Subcutaneous adipose tissue (tissue), 4 donors: ENCODE results near the gene LMX1B. TPM values are rescaled to one million over a fixed set of nuclear protein-coding genes. Genes with fewer than 3 reads are reported as not detected.

Experiments
- total RNA-seq, 4 donors: library from RNA; depleted of rRNA; stranded (reverse); fragments of >200 nt; gene quantifications; one replicate each; pipeline ENCODE4 v1.1.0, GENCODE V29; 2016
- TF ChIP-seq, protein P1 (sequence below): fragments of 450-650 bp; IDR thresholded peaks from one replicate; pipeline ENCODE4 v1.5.1; 2016; ENCODE audit warnings: low read depth, mild to moderate bottlenecking, control low read depth, antibody characterized with exemption, moderate library complexity

LMX1B gene
- total RNA-seq, 4 donors from 2014 or later = 0.38 to 1.1 (median 0.51) TPM; not detected in 1

DNA sequence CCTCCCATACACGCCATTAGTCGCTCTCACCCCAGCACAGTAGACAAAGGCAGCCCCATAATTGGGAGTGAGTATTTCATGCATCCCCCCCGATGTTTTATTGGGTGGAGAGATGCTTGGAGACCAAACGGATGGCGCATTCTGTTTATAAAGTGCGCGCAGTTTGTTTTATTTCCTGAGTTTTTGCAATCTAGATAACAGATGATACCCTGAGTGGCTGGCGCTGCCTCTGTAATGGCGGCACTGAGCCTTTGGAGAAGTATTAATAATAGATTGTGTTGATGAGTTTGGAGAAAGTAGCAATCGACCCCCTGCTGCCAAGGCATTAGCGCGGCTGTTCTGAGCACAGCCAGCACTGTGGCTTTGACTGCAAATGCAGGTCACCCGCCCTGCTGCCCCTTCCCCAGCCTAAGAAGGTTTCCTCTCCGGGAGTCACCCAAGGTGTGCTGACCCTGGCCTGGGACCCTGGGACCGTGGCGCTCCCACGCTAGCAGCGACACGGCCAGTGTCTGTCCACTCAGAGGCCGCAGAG is 74.3 kb downstream of the LMX1B start:
- TF ChIP-seq, protein P1, sequence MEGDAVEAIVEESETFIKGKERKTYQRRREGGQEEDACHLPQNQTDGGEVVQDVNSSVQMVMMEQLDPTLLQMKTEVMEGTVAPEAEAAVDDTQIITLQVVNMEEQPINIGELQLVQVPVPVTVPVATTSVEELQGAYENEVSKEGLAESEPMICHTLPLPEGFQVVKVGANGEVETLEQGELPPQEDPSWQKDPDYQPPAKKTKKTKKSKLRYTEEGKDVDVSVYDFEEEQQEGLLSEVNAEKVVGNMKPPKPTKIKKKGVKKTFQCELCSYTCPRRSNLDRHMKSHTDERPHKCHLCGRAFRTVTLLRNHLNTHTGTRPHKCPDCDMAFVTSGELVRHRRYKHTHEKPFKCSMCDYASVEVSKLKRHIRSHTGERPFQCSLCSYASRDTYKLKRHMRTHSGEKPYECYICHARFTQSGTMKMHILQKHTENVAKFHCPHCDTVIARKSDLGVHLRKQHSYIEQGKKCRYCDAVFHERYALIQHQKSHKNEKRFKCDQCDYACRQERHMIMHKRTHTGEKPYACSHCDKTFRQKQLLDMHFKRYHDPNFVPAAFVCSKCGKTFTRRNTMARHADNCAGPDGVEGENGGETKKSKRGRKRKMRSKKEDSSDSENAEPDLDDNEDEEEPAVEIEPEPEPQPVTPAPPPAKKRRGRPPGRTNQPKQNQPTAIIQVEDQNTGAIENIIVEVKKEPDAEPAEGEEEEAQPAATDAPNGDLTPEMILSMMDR = no peak

DNA sequence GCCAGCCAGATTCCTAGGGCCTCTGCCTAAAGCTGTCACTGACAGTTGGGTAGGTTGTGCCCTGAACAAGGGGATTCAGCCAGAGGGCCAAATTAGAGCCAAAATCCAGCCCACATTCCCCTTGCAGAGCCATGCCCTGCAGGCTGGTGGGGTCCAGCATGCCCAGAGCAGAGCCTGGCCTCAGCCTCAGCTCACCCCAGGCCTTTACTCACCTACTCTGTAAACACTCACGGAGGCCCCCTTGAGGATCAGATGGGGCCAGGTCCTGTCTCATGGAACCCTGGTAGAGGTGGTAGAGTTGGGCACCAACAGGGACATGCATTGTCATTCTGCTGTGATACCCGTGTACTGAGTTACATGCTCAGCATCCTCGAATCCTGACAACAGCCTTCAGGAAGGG is 74.9 kb downstream of the LMX1B start:
- TF ChIP-seq, protein P1 = no peak

DNA sequence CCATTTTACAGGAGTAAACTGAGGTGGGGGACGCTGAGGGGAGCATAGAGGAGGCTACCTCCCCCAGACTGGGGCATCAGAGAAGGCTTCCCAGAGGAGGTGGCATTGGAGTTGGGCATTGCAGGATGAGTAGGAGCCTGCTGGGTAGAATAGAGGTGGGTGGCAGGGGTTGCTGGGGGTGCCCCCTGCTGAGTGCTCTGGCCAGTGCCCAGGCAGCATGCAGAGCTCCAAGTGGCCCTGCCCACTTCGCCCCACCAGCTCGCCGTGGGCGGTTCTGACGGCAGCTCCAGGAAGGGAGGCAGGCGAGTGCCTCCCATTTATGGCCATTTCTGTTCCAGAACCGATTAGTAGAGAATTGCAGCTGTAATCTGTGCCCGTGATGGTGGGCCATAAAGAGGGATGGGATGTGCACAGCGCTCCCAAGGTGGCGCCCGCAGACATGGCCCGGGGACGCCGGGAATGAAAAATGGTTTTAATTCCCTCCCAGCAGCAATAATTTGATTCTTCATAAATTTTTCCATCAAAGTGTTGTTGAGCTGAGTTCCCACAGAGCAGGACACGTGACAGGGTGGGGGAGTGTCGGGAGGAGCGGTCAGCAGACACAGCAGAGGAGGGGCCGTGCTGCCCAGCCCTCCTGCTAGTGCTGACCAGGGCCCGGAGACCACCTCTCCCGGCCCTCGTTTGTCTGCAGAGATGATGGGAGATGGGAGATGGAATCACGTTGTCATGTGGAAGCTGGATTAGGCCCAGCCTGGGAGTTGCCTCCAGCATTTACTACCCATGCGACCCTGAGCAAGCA is 75.5 kb downstream of the LMX1B start:
- TF ChIP-seq, protein P1 = no peak

DNA sequence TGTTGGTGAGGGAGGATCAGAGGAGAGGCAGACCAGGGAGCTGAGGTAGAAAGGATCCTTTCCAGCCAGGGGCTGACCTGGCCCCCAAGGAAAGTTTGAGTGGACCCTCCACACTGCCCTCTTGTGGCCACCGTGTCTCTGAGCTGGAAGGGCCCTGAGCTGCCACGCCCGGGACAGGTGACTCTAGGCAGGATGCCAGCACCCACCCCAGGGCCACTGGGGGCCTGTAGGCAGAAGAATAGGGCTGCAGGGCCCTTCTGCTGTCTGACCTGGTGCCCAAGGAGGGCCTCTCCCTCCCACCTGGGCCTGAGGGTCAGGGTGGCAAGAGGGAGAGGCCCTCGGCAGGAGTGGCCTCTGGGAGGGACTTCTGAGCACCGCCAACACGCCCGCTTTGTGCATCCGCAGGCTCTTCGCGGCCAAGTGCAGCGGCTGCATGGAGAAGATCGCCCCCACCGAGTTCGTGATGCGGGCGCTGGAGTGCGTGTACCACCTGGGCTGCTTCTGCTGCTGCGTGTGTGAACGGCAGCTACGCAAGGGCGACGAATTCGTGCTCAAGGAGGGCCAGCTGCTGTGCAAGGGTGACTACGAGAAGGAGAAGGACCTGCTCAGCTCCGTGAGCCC is 76.8 kb downstream of the LMX1B start:
- TF ChIP-seq, protein P1 = no peak

DNA sequence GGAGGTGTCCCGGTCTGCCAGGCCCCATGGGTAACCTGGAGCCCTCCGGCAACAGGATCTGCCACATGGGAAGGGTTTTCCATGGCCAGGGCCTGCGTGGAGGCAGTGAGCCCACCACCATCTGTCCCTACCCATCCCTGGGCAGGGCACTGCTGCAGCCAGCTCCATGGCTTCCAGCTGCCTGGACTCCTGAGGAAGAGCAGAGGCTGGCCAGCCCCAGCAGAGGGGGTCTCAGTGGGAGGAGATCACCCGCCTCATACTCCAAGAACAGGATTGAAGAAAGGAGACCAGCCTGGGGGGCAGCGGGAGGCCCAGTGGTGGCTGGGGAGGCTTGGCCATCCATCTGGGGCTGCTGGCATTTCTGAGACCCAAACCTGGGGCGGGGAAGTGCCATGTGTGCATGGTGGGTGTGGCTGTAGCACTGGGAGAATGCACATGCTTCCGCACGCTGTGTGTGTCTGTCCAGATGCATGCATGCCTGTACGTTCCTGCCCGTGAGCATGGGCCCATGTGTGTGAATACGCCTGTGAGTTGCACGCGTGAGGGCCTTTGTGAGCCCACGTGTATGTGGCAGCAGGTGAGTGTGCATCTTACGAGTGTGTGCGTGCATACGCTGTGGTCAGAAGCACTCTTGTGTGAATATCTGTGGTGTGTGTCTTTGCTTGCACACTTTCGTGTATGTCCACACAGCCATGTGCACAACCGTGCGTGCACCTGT is 78.5 kb downstream of the LMX1B start:
- TF ChIP-seq, protein P1 = no peak

DNA sequence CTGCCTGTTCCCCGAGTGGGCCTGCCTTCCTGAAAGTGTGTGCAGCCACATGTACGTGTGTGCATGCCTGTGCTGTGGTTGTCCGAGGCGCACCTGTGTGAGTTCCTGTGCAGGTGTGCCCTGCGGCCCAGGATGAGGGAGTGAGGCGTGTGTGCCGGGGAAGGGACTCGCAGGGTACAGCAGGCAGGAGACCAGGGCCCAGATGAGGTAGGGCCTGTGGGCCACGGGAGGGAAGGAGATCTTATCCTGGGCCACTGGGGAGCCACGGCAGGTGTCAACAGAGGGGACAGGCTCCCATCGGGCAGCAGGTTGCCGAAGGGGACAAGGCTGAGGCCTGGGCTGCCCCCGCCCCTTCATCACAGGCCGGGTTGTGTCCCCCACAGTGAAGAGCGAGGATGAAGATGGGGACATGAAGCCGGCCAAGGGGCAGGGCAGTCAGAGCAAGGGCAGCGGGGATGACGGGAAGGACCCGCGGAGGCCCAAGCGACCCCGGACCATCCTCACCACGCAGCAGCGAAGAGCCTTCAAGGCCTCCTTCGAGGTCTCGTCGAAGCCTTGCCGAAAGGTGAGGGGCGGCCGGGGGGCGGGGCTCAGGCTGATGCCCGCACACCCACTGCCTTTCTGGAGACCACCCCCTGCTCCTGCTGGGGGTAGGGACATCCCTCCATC is 79.2 kb downstream of the LMX1B start:
- TF ChIP-seq, protein P1 = no peak
